Sigmoid colon (tissue), 7 donors: ENCODE results near the gene PSMC1. TPM values are rescaled to one million over a fixed set of nuclear protein-coding genes. Genes with fewer than 3 reads are reported as not detected.

Source experiments
- DNase-seq: peaks from one replicate; pipeline ENCODE4 v3.0.0-alpha.2; 2019
- H3K27ac ChIP-seq, 4 donors: fragments of 200-600 bp; sonication (generic); one replicate each; pipeline ENCODE4 v1.5.1; 2016 to 2019; ENCODE audit warnings: mild to moderate bottlenecking in 1 of 4
- H3K27me3 ChIP-seq, 3 donors: fragments of 200-600 bp; sonication (generic); one replicate each; pipeline ENCODE4 v1.5.1; 2019; ENCODE audit warnings: mild to moderate bottlenecking in 1 of 3
- H3K36me3 ChIP-seq, 4 donors: fragments of 200-600 bp; sonication (generic); one replicate each; pipeline ENCODE4 v1.5.1; 2016 to 2019
- H3K4me1 ChIP-seq, 4 donors: fragments of 200-600 bp; sonication (generic); one replicate each; pipeline ENCODE4 v1.5.1; 2017 to 2019
- H3K4me3 ChIP-seq, 4 donors: fragments of 200-600 bp; sonication (generic); one replicate each; pipeline ENCODE4 v1.5.1; 2017 to 2019; ENCODE audit warnings: mild to moderate bottlenecking in 2 of 4, moderate library complexity in 1 of 4
- H3K9me3 ChIP-seq, 4 donors: fragments of 200-600 bp in 3 of 4; sonication (generic) in 3 of 4; one replicate each; pipeline versions ENCODE4 v1.5.1 to v1.6.1; 2013 to 2019
- EP300 ChIP-seq, 4 donors: sonication (generic); formaldehyde crosslinking; IDR thresholded peaks; one replicate each; pipeline ENCODE4 v1.6.1; 2017; ENCODE audit warnings: antibody characterized with exemption in 4 of 4
- POLR2A ChIP-seq, 2 donors: fragments of 450-650 bp; IDR thresholded peaks; one replicate each; pipeline ENCODE4 v1.6.1; 2016; ENCODE audit warnings: antibody characterized with exemption in 2 of 2, mild to moderate bottlenecking in 2 of 2, moderate library complexity in 2 of 2
- POLR2AphosphoS5 ChIP-seq, 4 donors: sonication (generic); formaldehyde crosslinking; IDR thresholded peaks; one replicate each; pipeline ENCODE4 v1.6.1; 2017; ENCODE audit warnings: antibody characterized with exemption in 4 of 4
- WGBS, 2 donors: extraction: QIAGEN DNeasy Blood & Tissue Kit; methylation state at CpG; one replicate each; pipeline ENCODE4 v1.1.7; 2013; 5-methylcytosine and 5-hydroxymethylcytosine counted together
- intact Hi-C: fragments of 100-400 bp; cut with DNase I; formaldehyde crosslinking; loops from one replicate; pipeline ENCODE4 v1.15.1; 2023
- polyA plus RNA-seq, 3 donors: library from polyadenylated mRNA; stranded (reverse); fragments of 200-250 nt; gene quantifications; one replicate each; pipeline ENCODE4 v1.2.3, GENCODE V29; 2013
- total RNA-seq, 4 donors: library from RNA; depleted of rRNA; stranded (reverse); fragments of >200 nt; gene quantifications; one replicate each; pipeline ENCODE4 v1.1.0, GENCODE V29; 2016
- TF ChIP-seq, protein P1 (sequence below), 4 experiments: fragments of 450-650 bp in 3 of 4; fragments of 200-600 bp in 1 of 4; IDR thresholded peaks; one replicate each; pipeline ENCODE4 v1.5.1; 2016 to 2019; ENCODE audit warnings: antibody characterized with exemption in 4 of 4, mild to moderate bottlenecking in 3 of 4, moderate library complexity in 2 of 4
- donor health status: healthy with polysubstance abuse.
- donor health status: Bipolar disorder and iron deficiency.
- donor health status: healthy.

PSMC1 gene
- total and polyA plus RNA-seq, 7 donors, result 67.3 to 176 (median 144) TPM

DNA sequence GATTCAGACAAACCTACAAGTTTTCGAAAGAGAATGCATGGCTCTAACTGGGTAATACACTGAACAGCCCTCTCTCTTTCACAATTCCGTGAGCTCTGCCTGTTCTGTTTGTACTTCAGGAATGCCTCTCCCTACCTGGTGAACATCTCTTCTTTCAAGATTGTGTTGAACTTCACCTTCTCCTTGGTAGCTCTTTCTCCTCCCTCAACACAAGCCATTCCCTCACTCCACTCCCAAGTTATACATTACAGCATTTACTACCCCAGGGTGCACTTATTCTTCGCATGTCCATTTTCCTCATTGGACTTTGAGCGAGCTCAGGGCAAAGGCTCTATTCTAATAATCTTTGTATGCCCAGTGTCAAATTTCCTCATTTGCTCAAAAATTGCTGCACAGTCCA lies 47.1 kb downstream of the PSMC1 start:
- 39 to 74% methylated on average over 4 of the region's 4 CpGs for WGBS, 2 donors
- H3K36me3 ChIP-seq, result peaks cover 0 to 35% (median 12%) of the 10 kb centered on the region in 4 donors

DNA sequence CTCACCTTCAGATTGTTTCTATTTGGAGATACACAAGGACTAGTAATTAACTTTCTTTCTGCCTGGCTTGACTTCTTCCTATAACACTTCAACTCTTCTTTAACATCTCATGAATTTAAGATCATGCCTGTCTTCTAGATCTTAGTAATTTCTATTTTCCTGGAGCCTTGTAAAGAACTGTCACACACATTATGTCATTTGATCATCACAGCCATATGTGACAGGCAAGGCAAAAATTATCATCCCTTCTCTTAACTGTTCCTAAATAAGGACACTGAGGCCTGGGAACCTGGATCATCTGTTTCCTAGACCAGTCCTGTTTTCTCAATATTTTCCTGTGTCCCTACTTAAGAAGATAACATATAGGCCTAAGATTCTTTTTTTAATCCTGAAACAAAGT lies 48.1 kb downstream of the PSMC1 start:
- TF ChIP-seq EP300 (IDR thresholded peaks at IDR 0.05), result no peak
- TF ChIP-seq, protein P1, sequence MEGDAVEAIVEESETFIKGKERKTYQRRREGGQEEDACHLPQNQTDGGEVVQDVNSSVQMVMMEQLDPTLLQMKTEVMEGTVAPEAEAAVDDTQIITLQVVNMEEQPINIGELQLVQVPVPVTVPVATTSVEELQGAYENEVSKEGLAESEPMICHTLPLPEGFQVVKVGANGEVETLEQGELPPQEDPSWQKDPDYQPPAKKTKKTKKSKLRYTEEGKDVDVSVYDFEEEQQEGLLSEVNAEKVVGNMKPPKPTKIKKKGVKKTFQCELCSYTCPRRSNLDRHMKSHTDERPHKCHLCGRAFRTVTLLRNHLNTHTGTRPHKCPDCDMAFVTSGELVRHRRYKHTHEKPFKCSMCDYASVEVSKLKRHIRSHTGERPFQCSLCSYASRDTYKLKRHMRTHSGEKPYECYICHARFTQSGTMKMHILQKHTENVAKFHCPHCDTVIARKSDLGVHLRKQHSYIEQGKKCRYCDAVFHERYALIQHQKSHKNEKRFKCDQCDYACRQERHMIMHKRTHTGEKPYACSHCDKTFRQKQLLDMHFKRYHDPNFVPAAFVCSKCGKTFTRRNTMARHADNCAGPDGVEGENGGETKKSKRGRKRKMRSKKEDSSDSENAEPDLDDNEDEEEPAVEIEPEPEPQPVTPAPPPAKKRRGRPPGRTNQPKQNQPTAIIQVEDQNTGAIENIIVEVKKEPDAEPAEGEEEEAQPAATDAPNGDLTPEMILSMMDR (IDR thresholded peaks at IDR 0.05), result no peak
- intact Hi-C loops, result loop anchor here (5.0 to 10.0 kb wide), 4 partner anchors 78 to 420 kb away; partner anchors contain the start of gene CALM1
- Histone ChIP-seq H3K27me3 (no peaks in the 10 kb centered on the region), H3K9me3 (no peaks in the 10 kb centered on the region), H3K4me1 (peaks cover 0 to 17% (median 16%) of the 10 kb centered on the region in 4 donors), H3K36me3 (peaks cover 0 to 45% (median 13%) of the 10 kb centered on the region in 4 donors), H3K4me3 (no peak overlapping the region), H3K27ac (no peak overlapping the region)
- DNase-seq, result no peak

More for the DNA sequence above, 47.1 kb downstream of the PSMC1 start:
- H3K4me3 ChIP-seq, result no peak overlapping the region
- peaks cover 0 to 17% (median 16%) of the 10 kb centered on the region in 4 donors for H3K4me1 ChIP-seq
- TF ChIP-seq POLR2A (IDR thresholded peaks at IDR 0.05) (no peak), POLR2AphosphoS5 (IDR thresholded peaks at IDR 0.05) (no peak)
- no peaks in the 10 kb centered on the region for H3K27me3 ChIP-seq
- peak overlapping the region in 2 of 4 donors; percentile 71 to 74 for H3K27ac ChIP-seq
- DNase-seq, result no peak
- no peaks in the 10 kb centered on the region for H3K9me3 ChIP-seq
- intact Hi-C loops, result loop anchor here (5.0 to 10.0 kb wide), 4 partner anchors 79 to 421 kb away; partner anchors contain the start of gene CALM1

DNA sequence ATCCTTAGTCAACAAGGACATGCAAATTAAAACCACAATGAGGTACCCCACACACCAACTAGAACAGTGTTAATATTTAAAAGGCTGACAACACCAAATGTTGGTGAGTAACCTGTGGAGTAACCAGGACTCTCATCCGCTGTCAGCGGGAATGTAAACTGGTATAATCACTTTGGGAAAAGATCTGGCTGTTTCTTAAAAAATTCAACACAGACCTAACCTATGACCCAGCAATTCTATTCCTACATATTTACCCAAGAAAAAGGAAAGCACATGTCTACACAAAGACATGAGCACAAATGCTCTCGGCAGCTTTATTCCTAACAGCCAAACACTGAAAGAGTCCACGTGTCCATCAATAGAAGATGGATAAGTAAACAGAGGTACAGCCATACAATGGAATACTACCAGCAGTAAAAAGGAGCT lies 48.8 kb downstream of the PSMC1 start:
- Histone ChIP-seq H3K4me3 (no peak overlapping the region), H3K36me3 (peaks cover 0 to 52% (median 13%) of the 10 kb centered on the region in 4 donors), H3K9me3 (no peaks in the 10 kb centered on the region), H3K27ac (no peak overlapping the region), H3K27me3 (no peaks in the 10 kb centered on the region), H3K4me1 (peaks cover 0 to 17% (median 16%) of the 10 kb centered on the region in 4 donors)
- WGBS, 2 donors, result 71 to 85% methylated on average over 4 of the region's 4 CpGs
- TF ChIP-seq POLR2AphosphoS5 (IDR thresholded peaks at IDR 0.05) (no peak), POLR2A (IDR thresholded peaks at IDR 0.05) (no peak), EP300 (IDR thresholded peaks at IDR 0.05) (no peak)
- TF ChIP-seq, protein P1 (IDR thresholded peaks at IDR 0.05), result no peak
- intact Hi-C loops, result loop anchor here (10.0 kb wide), 2 partner anchors 210 to 420 kb away; no protein-coding TSS in a partner anchor
- DNase-seq, result no peak

DNA sequence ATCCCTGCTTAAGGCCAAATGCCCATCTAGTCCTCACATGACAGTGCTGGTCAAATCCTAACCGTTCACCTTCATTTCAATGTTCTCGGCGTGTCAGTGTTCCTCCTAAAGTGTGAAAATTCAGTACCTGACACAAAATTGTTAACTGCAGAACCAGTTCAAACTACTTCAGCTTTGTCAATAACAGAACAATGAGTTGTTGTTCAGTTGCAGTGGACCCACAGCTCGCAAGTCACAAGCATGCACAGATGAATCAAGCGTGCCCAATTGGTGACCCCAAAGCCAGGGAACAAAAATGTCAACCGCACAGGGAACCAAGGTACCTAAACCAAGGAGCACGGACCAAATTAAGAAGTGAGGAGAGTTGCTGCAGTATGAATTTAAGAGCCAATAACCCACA lies 52.2 kb downstream of the PSMC1 start:
- no peak for TF ChIP-seq POLR2A (IDR thresholded peaks at IDR 0.05)
- TF ChIP-seq POLR2AphosphoS5 (IDR thresholded peaks at IDR 0.05), result no peak
- TF ChIP-seq, protein P1 (IDR thresholded peaks at IDR 0.05), result no peak
- TF ChIP-seq EP300 (IDR thresholded peaks at IDR 0.05), result no peak
- Histone ChIP-seq H3K4me1 (no peaks in the 10 kb centered on the region), H3K9me3 (no peaks in the 10 kb centered on the region), H3K27ac (no peak overlapping the region), H3K4me3 (no peak overlapping the region), H3K36me3 (peaks cover 0 to 73% (median 18%) of the 10 kb centered on the region in 4 donors), H3K27me3 (no peaks in the 10 kb centered on the region)
- 92 to 95% methylated on average over 7 of the region's 7 CpGs for WGBS, 2 donors
- no peak for DNase-seq
- intact Hi-C loops, result loop anchor here (10.0 kb wide), 2 partner anchors 206 to 416 kb away; no protein-coding TSS in a partner anchor

DNA sequence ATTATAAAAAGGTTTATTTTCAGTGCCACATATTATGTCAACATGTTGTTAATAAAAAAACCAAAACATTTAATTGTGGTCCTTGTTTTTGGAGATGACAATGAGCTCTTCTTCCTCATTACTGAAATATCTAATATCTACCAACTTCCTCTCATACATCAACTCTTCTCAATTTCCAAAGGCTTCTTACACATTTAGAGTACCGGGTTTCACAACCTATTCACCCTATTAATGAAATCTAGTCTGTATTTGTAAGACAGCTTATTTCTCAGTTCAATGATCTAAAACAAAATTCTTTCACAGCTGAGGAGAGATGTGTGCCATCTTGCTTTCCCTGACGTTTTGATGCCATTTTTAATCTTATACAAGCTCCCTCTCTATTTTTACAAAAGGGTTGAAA lies 60.9 kb downstream of the PSMC1 start:
- TF ChIP-seq POLR2AphosphoS5 (IDR thresholded peaks at IDR 0.05) (no peak), EP300 (IDR thresholded peaks at IDR 0.05) (no peak), POLR2A (IDR thresholded peaks at IDR 0.05) (no peak)
- TF ChIP-seq, protein P1 (IDR thresholded peaks at IDR 0.05), result no peak
- Histone ChIP-seq H3K27me3 (no peaks in the 10 kb centered on the region), H3K4me1 (peaks cover 0 to 7% (median 0%) of the 10 kb centered on the region in 4 donors), H3K27ac (no peak overlapping the region), H3K36me3 (peaks cover 5 to 56% (median 8%) of the 10 kb centered on the region in 4 donors), H3K4me3 (no peak overlapping the region), H3K9me3 (no peaks in the 10 kb centered on the region)
- DNase-seq, result no peak
- WGBS, 2 donors, result 84 to 90% methylated on average over 2 of the region's 2 CpGs
- intact Hi-C loops, result no loop called here
